Hematopoietic multipotent progenitor cell (in vitro differentiated cells): Measurements from ENCODE around the gene ZNF593OS. TPM values are rescaled to one million over a fixed set of nuclear protein-coding genes. Genes with fewer than 3 reads are reported as not detected.

Experiments
- DNase-seq, 3 donors: peaks; one replicate each; pipeline ENCODE4 v3.0.0-alpha.2; 2011 to 2015; ENCODE audit warnings: low read depth in 2 of 3, low spot score in 2 of 3
- total RNA-seq: library from RNA; depleted of rRNA; stranded (reverse); fragments of >200 nt; gene quantifications from one replicate; pipeline ENCODE4 v1.2.3, GENCODE V29; 2012

The ZNF593OS gene
- total RNA-seq, 1 donor = not detected

DNA sequence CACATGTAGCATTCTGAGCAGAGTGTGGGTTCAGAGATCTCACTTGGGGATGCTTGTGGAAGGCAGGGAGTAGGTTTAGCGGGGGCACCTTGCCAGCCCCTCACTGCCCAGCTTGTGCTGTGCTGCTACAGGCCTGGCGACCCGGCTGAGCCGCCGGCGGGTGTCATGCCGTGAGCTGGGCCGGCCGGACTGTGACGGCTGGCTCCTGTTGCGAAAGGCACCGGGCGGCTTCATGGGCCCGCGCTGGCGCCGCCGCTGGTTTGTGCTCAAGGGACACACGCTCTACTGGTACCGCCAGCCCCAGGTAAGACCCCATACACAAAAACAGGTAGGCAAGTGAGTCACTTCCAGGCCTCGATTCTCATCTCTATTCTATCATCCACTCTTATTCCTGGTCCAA lies 13.3 kb upstream of the ZNF593OS start:
- DNase-seq = no peak

DNA sequence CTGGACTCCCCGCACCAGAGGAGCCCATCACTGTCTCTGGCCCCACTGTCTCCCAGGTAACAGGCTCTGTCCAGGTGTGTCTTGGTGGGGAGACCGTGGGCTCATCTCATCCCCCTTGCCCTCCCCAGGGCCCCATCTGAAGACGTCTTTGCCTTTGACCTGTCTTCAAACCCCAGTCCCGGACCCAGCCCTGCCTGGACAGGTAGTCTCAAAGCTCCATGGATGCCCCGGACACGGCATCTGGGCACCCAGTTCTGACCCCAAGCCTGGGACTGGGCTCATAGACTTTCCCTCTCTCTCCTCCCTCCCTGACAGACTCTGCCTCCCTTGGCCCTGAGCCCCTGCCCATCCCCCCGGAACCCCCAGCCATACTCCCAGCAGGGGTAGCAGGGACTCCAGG lies 12.5 kb upstream of the ZNF593OS start:
- no peak for DNase-seq

DNA sequence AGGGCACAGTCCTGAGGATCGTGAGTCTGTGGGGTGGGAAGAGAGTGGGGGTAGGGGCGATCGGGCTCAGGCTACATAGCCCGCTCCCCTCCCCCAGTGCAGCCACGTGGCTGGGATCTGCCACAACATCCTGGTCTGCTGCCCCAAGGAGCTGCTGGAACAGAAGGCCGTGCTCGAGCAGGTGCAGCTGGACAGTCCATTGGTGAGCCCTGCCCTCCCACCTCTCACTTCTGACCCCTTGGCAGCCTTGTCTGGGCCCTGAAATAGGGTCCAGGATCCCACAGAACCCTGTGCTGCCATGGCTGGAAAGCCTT lies 10.7 kb upstream of the ZNF593OS start:
- DNase-seq = no peak

DNA sequence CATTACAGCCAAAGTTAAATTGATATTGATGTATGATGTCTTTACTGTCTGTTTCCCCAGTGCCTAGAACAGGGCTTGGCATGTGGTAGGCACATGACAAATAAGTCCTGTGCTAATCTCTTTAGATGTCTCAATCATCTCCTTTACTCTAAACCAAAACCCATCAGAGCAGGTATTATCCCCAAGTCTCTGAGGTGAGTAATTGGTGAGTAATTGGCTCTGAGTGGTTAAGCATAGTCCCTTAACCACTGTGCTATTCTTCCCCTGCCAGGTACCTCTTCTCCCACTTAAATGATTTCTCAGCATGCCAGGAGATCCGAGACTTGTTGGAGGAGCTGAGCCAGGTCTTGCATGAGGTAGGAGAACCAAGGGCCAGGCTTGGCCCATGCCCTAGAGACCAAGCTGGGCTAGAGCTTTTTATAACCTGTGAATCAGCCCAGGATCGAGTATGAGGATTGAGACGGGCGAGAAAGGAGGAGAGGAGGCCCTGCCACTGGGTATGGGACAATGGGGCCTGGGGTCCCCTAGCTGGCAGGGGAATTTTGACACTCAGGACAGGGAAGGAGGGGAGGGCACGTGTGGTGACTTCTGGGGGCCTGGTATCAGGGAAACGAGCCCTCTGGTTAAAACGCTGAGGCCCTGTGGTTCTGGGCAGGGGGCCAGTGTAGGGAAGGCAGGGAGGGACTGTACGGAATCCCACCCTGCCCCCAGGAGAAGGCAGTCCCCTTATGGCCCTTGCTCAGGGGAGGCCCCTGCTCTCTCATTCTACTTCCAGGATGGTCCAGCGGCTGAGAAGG lies 10.2 kb upstream of the ZNF593OS start:
- no peak for DNase-seq

DNA sequence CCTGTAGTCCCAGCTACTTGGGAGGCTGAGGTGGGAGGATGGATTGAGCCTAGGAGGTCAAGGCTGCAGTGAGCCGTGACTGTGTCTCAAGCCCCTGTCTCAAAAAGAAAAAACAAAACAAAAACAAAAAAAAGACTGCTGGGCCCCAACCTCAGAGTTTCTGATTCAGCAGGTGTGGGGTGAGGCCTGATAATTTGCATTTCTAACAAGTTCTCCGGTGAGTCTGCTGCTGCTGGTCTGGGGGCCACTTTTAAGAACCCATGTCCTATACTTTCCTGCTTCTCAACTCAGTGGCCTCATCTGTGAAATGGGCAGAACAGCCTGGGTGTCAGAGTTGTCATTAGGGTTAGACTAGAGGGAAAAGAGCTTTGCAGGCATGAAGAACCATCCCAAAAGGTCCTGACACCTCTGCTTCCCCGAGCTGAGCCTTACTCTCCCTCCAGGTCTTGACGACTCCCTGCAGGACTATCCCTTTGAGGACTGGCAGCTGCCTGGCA lies 8.4 kb upstream of the ZNF593OS start:
- DNase-seq = no peak

DNA sequence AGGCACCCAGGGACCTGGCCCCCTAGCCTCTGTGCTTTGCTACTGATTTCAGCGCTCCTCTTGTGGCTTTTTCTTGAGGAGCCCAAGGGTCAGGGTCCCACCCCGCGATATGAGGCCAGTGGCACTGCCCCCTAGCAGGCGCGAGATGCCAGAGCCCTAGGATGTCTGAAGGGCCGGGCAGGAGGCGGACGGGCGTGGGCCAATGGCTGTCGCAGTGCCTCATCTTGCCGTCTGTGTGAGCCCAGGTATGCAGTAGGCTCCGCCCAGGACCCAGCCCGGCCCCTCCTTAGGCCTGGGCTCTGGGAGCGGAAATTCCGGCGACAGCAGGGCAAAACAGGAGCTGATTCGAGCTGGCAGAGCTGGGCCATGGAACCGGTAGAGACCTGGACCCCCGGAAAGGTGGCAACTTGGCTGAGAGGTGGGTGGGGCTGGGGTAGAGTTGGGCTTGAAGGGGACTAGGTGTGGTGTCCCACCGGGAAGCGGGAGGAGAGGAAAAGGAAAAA lies 5.6 kb upstream of the ZNF593OS start, which contains the start of gene CNKSR1:
CNKSR1 (plus strand) TSS at position 310 of the 503 bp plus-strand sequence; CDS start at position 367, 57 bp downstream.
- no peak for DNase-seq

DNA sequence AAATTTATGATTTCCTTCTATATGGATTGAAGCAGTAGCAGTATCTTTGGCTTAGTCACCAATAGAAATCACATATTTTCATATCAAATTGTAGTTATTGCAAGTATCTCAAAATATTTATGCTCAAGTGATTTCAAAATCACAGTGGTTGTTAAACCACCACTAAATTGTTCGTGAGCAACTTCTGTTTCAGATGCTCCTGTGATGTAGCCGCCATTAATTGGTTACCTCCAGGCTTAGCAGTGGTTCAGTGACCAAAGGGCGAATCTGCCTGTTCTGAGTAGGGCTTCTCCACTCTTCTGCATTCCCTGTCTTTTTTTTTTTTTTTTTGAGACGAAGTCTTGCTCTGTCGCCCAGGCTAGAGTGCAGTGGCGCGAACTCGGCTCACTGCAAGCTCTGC lies 3.7 kb upstream of the ZNF593OS start:
- no peak for DNase-seq

DNA sequence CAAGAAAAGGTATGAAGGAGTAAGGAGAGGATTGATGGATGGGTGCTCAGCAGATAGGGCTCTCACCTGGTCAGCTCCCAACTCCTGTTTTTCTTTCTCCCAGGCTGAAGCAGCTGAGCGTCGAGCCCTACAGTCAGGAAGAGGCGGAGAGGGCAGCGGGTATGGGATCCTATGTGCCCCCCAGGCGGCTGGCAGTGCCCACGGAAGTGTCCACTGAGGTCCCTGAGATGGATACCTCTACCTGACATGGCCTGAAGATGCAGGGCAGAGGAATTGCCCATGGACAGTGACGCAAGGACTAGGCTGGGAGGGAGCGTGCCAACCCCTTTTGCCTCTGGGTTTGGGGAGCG lies 1.2 kb downstream of the ZNF593OS start:
- DNase-seq = no peak

DNA sequence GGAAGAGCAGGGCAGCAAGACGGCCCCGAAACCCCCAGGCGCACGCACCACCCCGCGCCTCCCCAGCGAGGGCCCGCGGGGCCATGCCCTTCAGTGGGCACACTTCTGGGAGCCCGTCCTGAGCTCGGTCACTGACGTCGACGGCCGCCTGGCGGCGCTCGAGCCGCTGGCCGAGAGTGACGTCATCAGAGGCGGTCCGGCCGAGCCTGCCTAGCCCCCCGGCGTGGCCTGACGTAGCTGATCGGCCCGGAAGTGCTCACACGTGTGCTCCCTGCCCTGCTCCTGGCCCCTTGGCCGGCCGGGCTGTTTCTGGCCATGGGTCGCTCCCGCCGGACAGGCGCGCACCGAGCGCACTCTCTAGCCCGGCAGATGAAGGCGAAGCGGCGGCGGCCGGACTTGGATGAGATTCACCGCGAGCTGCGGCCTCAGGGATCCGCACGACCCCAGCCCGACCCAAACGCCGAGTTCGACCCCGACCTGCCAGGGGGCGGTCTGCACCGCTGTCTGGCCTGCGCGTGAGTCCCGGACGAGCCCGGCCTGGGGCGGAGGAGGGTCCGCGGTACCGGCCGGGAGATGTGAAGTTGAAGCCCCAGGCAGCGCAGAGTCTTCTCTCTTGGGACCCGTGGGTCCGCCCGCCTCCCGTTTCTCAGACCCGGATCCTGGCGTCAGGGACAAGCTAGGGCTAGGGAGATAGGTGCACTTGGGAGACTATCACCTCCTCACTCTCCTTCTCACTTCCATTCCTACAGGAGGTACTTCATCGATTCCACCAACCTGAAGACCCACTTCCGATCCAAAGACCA lies 1.8 kb downstream of the ZNF593OS start, which contains the start of gene ZNF593:
ZNF593 (plus strand) TSS at position 240 of the 803 bp plus-strand sequence; CDS start at position 316, 76 bp downstream.
- DNase-seq = peak; percentile 57 to 91 (median 87)

DNA sequence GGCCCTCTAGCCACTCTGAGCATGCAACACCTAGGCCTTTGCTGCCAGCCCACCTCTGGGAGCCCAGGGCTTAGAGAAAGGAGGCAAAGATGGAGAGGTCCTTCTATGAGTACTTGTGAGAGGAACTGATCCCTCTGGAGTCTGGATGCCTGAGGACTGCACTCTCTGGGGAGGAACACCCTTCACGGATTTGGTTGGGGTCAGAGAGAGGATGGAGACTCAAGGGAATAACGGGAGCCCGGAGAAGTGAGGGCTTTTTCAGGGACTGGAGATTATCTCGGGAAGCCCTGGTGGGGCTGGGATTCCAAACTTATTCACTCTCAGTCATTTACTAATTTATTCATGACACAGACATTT lies 2.5 kb downstream of the ZNF593OS start:
- no peak for DNase-seq

DNA sequence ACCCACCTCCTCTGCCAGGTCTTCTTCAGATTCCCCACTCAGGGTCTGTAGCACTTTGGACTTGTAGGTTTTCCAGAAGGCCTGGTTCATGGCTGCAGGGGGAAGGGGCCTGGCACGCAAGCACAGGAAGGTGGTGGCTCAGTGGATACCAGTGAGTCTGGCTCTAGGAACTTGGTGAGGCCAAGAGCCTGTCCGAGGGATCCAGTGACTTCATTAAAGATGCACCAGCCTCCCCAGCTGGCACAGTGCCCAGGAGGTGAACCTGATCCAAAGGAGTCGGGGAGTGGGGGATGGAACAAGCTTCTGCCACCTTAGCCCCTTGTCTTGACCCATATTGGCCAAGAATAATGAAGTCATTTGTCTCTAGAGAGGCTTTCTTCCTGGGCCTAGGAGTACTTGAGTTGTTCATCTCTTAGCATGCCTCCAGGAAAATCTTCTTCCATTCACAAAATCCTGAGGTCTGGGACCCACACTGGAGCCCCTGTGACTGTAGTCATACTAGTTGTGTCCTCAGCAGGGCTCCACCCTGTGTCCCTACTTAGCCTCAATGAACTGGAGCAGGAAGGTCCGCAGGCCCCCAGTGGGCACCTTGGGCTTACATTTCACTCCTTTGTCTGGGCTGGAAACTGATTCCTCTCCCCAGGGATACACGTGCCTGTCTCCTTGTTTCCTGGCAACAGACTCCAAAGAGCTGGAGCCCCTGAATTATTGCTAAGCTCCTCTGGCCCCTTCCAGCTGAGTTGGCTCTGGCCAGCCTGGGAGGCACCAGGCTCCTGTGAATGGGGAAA lies 3.0 kb downstream of the ZNF593OS start, which contains the start of gene C1orf232:
C1orf232 (minus strand) TSS at position 554 of the 788 bp plus-strand sequence; CDS start at position 90, 464 bp downstream.
- DNase-seq = no peak

DNA sequence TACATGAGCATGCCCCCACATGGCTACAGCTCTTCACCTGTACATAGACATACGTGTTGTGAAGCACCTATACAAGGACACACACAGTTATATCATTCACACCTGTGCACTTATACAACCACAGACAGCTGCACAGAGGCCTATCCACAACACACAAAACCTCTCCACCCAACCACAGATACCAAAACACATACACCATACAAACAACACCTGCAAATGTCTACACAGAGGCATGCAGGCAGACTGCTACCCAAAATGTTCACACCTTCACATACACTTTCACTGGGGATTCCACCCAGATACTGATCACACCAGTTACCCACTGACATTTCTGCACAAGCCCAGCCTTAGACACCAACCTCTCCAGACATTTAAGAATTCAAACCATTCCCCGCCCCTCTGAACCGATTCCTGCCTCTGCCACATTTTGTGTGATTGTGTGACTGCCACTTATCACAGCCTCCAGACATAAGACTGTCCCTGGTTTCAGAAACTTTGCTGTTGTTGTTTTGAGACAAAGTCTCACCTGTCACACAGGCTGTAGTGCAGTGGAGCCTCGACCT lies 4.8 kb downstream of the ZNF593OS start:
- DNase-seq = no peak

DNA sequence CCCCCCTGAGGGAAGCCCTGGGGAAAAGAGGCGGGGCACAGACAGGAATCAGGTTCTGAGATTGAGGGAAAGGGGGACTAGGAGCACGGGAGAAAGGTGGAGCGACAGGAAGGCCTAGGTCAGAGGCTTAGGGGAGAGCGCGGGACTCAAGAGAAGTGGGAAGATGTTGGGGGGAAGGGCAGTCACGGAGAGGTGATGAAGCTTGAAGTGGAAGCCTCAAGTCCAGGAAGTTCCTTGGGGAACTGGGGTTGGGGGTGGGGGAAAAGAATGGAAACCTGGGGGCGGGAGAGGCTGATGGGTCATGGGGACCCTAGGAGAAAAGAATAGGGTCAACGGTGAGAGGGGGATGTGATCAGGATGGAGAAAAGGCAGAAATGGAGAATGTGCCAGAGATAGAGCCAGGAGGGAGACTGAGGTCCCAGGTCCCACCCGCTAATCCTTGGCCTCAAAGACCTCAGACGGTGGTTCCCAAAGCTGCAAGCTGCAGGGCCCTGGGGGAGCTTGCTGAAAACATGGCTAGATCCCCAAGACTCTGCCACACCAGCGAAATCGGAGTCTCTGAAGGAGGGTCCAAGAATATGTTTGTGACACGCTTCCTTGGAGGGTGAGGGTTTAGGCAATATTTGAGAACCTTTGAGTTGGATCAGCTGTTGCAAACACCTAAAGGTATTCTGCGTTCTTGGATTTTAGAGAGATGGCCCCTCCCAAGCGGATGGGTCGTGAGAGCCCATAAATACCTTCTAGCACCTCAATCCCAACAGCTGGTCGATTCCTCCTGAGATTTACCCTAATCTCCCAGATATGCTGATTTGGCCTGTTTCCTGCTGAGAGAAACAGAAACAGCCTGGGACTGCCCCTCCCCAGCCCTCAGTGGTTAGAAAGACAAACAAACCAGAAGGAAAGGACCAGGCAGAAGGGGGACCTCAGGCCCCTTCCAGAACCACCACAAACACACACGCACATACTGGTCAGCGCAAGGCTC lies 6.5 kb downstream of the ZNF593OS start:
- DNase-seq = no peak

DNA sequence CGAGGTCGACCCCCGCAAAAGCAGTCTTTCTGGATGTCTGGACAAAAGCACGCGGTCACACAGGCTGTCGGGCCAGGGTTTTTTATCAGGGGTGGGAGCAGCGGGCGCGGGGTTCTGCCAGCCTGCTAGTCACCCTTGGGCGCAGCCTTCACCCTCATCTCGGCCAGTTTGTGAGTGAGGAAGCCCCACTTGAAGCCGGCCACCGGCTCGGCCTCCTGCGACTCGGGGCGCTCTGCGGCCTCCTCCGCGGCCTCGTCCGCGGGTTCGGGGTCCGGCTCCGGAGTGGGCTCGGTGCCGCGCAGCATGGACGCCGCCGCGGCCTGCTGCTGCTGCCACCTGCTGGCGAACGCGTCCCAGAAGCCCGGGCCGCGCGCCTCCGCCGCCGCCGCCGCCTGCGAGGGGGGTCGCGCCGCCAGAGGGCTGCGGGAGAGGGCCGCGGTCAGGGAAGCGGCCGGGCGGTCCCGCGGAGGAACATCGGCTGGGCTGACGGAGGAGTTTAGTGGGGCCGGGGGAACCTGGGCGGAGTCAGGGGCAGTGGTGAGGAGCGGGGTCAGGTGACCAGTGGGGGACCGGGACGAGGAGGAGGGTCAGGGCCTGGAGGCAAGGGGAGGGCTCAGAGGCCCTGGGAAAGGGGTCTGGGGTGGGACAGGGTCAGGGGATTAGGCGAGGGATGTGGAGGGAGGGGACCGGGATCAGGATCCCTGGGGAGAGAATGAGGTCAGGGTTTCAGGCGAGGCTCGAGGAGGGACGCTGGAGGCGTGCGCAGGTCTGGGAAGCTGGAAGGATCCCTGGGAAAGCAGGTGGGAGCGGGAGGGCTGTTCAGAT lies 7.4 kb downstream of the ZNF593OS start:
- DNase-seq = peak in 1 of 3 donors; percentile 54

DNA sequence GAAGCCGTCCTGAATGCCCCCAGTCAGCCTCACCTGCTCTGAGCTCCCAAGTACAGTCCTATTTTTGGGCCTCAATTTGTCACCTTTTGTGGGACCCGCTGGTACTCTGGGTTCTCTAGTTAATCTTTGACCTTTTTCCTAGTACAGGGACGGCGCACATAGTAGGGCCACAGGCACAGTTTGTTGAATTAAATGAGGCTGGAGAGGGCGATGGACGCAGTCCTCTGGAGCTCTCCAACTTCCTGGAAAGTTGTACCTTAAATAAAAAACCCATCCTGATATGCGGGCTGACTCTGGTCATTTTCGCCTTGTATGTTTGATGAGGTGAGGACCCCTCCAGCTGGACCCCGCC lies 8.0 kb downstream of the ZNF593OS start:
- DNase-seq = no peak

DNA sequence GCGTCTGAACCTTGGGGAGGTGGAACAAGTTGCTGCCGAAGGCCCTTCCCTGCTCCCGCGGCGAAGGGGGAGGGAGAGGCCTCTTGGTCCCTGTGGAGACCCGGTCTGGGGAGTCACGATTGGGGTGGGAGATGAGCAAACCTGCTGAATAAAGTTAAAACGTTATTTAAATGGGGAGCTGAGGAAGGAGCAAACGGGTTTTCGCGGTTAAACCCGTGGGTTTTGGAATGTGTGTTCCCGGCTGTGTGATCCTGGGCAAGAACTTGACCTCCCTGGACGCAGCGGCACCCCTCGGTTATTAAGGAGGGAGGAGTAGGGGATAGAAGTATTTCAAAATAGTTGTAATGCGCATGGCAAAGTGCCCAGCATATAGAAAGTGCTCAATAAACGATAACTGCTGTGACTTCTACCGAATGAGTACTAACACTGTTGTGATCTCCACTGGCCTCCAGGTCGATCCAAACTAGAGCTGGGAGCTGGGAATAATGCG lies 9.4 kb downstream of the ZNF593OS start:
- DNase-seq = no peak

DNA sequence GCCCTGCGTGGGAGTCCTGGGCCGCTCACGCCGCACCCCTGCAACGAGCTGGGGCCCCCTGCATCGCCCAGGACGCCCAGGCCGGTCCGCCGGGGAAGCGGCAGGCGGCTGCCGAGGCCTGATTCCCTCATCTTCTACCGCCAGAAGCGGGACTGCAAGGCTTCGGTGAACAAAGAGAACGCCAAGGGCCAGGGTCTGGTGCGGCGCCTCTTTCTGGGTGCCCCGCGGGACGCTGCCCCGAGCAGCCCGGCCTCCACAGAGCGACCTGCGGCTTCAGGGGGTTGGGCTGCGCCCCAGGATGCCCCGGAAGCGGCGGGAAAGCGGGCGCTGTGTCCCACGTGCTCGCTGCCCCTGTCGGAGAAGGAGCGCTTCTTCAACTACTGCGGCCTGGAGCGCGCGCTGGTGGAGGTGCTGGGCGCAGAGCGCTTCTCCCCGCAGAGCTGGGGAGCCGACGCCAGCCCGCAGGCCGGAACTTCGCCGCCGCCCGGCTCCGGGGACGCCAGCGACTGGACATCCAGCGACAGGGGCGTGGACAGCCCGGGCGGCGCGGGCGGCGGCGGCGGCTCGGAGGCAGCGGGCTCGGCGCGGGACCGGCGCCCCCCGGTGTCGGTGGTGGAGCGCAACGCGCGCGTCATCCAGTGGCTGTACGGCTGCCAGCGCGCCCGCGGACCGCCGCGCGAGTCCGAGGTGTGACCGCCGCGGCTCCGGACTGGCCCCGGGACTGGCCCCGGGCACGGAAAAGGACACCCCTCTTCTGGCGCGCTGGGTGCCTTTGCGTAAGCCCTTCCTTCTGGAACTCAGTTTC lies 10.0 kb downstream of the ZNF593OS start:
- peak in 1 of 3 donors; percentile 57 for DNase-seq
